HG02852 (cell line): ENCODE data around the gene TCEA2.

ENCODE experiments used
- ATAC-seq: cut with Tn5 transposase; IDR thresholded peaks from one replicate; pipeline ENCODE4 v1.9.1; 2021; ENCODE audit warnings: mild to moderate bottlenecking, moderate library complexity; ENCODE audit not compliant: unreplicated experiment

Gene TCEA2

DNA sequence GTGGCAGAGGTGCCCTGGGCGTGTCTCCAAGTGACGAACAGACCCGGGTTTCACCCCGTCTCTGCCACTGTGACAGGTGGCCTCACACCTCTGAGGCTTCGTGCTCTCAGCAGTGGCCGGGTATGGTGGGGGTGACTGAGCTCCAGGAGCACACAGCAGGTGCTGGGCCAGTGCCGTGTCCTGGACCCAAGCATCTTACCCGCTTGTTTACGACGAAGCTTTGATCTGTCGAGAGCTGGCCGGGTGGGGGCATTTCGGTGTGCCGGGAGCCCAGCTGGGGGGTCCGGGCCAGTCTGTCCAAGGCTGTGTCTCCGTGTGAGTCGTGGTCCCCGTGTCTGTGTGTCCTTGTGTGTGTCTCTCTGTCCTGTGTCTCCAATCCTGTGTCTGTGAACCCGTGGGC, 28.3 kb downstream of the TCEA2 start:
- no peak for ATAC-seq

DNA sequence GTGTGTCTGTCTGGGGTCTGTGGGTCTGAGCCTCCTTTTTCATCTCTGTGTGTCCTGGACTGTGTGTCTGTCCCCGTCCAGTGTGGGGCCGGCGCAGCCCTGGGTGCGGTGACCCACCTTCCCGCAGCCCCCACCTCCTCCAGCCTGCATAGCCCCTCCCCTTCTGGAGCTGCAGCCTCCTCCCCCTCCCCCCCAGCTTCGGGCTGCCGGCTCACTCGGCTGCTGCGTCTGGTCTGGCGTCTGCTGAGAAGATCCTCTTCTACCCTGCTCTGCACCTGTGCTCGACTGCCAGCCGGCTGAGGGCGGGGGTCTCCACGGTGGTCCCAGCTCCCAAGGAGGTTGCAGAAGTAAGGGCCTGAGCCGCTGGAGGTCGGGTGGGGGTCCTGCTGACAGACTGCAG, 28.8 kb downstream of the TCEA2 start:
- ATAC-seq, result no peak

DNA sequence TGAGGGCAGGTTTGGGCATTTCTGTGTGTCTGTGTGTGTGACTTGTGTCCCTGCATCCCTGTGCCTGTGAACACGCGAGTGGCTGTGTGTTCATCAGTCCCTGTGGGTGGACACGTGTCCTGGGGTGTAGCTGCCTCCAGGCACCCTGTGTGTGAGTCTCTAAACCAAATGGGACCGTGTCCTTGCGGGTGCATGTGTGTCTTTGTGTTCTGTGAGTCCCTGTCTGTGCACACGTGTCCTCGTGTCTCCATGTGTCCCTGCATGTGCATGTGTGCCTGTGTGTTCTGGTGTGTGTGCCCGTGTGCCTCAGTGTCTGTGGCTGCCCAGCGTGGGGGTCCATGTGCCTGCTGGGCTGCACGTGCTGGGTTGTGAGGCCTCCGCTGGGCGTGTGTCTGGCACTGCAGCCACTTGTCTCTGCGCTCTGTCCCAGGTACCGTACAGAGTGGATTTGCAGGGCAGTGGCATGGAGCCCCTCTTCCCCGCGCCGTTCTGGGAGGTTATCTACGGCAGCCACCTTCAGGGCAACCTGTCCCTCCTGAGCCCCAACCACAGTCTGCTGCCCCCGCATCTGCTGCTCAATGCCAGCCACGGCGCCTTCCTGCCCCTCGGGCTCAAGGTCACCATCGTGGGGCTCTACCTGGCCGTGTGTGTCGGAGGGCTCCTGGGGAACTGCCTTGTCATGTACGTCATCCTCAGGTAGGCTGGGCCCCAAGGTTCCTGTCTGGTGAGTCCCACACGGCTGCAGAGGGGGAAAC, 29.4 kb downstream of the TCEA2 start:
- no peak for ATAC-seq

DNA sequence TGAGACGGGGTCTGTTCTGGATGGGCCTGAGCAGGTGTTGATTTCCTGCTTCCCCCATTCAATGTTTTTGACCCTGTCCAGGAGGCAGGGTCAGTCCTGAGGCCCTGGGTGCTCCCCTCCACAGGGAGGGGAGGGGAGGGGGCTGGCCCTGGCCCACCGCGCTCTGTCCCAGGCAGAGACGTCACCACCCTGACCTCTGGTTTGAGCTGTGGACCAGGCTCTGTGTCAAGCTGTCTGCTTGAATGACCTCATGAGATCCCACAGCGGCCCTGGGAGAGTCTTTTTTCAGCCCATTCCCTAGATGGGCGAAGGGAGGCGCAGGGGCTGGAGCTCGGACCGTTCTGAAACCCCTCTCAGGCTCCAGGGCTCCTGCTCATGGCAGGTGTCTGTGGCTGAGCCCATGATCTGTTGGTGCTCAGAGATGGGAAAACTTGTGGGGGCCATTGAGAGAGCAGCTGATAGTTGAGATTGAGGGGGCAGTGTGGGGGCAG, 30.1 kb downstream of the TCEA2 start:
- no peak for ATAC-seq

DNA sequence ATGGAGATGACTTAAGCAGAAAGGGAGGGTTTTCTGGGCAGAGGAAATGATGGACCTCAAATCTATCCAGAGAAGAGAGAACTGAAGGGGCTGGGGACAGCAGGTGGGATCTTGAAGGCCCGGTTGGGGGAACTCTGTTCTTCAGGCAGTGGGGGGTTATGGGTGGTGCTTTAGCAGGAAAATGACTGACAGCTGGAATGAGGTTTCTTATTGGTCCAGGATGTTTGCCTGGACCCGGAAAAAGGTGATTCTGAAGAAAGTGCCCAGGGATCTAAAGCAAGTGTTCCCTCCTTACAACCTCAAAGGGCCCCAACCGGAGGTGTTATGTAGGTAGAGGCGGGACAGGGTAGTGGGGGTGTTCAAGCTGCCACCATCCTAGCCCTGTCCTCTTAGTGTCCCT, 32.5 kb downstream of the TCEA2 start:
- no peak for ATAC-seq

DNA sequence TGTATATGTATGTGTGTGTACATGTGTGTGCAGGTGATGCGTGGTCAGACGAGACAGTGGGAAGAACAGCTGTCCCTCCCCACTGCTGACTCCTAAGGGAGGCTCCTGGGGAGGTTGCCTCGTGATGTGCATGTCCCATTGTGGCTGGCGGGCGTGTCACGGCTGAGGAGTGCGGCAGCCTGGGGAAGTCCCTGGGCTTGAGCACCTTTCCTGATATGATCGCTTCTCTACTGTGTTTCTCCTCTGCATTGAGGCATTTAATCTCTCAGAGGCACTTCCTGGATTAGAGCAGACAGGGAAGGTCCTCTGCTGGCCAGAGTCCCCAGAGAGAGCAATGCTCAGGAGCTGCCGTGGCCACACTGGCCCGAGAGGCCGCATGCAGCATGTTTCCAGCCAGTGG, 32.9 kb downstream of the TCEA2 start:
- ATAC-seq, result no peak

DNA sequence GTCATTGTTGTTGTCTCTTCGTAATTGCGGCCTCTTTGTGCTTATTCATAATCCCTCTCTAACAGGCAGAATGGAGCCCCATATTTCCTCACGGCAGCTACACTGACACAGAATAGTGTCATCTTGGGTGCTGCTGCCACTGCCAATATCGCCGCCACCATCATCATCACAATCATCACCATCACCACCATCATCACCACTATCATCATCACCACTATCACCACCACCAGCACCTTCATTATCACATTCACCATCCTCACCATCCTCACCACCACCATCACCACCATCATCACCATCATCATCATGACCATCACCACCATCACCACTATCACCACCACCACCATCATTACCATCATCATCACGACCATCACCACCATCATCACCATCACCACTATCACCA, 33.5 kb downstream of the TCEA2 start:
- no peak for ATAC-seq

DNA sequence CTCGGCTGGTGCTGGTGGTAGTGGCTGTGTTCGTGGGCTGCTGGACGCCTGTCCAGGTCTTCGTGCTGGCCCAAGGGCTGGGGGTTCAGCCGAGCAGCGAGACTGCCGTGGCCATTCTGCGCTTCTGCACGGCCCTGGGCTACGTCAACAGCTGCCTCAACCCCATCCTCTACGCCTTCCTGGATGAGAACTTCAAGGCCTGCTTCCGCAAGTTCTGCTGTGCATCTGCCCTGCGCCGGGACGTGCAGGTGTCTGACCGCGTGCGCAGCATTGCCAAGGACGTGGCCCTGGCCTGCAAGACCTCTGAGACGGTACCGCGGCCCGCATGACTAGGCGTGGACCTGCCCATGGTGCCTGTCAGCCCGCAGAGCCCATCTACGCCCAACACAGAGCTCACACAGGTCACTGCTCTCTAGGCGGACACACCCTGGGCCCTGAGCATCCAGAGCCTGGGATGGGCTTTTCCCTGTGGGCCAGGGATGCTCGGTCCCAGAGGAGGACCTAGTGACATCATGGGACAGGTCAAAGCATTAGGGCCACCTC, 35.5 kb downstream of the TCEA2 start:
- no peak for ATAC-seq

DNA sequence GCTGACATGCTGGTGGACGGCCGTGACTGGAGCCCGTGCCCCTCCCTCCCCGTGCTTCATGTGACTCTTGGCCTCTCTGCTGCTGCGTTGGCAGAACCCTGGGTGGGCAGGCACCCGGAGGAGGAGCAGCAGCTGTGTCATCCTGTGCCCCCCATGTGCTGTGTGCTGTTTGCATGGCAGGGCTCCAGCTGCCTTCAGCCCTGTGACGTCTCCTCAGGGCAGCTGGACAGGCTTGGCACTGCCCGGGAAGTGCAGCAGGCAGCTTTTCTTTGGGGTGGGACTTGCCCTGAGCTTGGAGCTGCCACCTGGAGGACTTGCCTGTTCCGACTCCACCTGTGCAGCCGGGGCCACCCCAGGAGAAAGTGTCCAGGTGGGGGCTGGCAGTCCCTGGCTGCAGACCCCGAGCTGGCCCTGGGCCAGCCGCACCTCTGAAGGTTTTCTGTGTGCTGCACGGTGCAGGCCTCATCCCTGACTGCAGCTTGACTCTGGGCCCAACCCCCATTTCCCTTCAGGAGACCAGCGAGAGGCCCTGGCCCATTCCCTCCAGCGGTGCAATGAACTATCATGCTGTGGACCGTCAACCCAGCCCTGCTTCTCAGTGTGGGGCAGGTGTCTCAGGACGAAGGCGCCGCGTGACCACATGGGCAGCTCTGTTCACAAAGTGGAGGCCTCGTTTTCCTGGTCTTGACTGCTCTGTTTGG, 36.2 kb downstream of the TCEA2 start:
- ATAC-seq, result no peak

DNA sequence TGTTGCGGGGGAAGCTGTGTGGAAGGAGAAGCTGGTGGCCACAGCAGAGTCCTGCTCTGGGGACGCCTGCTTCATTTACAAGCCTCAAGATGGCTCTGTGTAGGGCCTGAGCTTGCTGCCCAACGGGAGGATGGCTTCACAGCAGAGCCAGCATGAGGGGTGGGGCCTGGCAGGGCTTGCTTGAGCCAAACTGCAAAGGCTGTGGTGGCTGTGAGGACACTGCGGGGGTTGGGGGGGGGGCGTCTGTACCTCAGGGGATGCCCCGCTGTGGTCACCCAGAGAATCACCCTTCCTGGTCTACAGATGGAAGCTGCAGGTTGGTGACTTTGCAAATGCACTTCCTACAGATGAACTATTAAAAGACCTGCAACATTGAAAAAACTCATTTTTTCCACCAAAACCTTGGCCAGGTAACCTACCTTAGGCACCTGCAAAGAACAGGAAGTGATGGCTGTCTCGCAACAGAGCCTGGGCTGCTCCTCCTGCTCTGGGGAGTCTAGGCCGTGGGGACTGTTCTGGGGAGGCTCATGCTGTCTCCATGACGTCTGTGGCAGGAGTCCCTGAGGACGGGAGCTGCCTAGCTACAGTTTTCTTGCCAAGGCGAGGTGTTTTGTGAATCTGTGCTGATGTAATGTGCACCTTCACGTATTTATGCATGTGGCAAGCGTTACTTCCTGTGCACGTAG, 37.0 kb downstream of the TCEA2 start:
- ATAC-seq, result no peak

DNA sequence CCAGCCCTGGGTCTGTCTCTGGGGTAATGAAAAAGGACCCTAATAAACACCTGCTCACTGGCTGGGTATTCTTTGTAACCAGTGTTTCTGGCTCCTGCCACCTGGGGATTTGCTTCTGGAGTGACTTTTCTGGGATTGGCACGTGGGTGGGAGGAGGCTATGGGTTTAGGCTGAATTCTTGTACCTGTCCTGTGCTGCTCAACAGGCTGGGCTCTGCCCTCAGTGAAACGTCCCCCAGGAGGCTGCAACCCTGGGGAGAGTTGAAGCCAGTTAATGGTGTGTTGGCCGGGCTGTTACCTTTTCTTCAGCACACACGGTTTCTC, 37.5 kb downstream of the TCEA2 start:
- no peak for ATAC-seq

DNA sequence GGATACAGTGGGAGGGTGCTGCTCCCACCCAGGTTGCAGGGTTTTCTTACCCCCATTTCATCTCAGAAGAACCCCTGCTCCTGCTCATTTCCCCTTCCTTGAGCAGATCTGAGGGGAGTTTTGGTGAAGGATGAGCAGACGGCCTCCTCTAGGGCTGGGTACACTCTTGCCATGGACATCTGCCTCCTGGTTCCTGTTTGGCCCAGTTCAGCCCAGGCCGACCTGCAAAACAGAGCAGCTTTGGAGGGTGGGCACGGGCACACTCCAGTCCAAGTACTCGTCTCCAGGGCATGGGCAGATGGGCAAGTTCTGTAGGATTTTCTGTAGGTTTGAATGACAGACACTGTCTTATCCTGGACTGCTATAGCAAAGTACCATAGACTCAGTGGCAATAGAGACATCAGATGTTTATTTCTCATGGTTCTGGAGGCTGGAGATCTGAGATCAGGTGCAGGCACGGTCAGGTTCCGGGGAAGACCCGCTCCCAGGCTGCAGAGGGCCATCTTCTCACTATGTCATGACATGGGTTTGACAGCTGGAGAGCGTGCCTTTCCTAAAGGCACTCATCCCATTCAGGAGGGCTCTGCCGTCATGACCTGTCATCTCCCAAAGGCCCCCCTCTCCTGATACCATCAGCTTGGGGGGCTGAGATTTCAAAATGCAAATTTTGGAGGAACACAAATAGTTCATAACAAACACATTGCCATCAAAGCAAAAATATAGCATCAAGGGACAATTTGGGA, 38.1 kb downstream of the TCEA2 start:
- no peak for ATAC-seq

DNA sequence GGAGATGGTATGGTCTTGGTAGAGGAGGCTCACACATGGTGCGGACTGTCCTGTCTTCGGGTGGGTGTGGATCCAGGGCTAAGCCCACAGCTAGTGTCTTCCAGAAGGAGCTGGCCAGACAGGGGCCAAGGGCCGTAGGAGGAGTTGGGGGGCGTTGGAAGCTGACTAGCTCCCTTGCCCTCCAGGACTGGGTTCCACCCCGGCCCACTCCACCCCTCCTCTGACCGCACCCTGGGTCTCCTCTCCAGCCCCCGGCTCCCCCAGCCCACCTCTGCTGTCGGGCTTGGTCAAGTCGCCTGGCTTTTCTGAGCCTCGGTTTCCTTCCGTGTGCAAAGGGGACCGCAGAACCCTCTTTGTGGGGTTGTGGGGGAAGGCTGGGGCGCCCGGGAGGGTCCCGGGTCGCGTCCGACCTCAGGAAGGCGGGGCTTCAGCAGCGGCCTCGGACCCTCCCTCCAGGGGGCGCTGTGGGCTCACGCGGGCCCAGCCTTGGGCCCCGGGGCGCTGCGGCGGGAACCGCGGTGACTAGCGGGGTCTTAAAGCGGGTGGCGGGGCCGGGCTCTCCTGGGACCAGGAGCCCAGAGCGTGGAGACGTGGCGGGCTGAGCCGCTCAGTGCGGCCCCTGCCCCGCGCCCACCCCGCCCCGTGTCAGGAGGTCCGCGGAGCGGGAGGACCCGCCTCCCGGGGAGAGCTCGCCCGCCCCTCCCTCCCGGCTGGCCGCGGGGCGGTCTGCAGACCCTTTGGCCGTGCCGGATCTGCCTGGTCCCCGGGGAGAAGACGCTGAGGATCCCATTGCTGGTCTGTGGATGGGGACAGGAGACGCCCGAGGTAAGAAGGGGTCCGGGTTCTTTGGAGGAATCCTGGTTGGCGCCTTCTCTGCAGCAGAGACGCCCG, 39.0 kb downstream of the TCEA2 start:
- ATAC-seq, result no peak

DNA sequence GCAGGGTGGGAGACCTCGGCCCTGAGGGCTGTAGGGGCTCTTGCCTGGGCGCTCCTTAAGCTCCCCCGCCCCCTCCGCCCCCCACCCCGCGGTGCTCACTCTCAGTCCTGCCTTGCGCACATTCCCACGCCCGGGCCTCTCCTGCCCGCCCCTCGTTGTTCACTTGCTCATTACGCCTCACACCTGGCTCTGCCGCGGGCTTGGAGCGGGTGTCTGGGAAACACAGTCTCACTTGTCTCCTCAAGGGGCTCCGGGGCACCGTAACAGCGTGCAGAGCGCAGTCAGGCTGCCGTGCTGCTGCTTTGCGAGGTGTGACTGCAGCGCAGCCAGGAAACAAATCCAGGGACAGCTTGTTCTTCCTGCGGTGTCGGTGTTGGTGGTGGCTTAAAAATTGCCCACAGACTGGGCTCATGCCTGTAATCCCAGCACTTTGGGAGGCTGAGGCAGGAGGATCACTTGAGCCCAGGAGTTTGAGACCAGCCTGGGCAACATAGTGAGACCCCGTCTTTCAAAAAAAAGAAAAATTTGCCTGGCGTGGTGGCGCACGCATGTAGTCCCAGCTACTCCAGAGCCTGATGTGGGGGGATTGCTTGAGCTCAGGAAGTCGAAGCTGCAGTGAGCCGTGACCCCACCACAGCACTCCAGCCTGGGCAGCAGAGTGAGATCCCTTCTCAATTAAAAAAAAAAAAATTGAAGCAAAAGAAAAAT, 39.8 kb downstream of the TCEA2 start:
- ATAC-seq, result no peak

DNA sequence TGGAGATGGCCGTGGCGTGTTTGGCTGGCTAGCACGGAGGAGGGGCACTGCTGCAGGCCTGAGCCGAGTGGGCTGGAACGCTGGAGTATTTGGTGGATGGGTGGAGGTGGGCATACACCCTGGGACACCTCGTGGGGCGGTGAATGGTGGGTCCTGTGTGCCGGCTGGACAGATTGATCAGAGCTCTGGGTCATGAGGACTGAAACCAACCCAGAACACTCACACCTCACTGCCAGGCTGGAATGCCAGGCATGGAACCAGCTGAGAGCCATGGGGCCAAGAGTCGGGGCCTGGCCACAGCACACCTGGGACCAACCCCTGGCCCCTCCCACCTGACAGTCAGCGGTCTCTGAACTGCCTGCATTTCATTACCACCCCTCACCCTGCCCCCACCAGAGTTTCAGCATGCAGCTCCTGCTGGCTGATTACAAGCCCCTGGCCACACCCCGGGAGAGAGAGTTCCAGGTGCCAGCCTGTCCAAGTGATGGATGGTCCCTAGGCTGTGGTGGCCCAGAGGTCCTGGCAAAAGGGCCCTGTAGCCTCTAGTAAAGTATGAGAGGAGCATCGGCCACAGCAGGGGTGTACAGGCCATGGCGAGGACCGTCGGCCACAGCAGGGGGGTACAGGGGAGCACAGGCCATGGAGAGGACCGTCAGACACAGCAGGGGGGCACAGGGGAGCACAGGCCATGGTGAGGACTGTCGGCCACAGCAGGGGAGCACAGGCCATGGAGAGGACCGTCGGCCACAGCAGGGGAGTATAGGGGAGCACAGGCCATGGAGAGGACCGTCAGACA, 41.1 kb downstream of the TCEA2 start:
- ATAC-seq, result no peak

DNA sequence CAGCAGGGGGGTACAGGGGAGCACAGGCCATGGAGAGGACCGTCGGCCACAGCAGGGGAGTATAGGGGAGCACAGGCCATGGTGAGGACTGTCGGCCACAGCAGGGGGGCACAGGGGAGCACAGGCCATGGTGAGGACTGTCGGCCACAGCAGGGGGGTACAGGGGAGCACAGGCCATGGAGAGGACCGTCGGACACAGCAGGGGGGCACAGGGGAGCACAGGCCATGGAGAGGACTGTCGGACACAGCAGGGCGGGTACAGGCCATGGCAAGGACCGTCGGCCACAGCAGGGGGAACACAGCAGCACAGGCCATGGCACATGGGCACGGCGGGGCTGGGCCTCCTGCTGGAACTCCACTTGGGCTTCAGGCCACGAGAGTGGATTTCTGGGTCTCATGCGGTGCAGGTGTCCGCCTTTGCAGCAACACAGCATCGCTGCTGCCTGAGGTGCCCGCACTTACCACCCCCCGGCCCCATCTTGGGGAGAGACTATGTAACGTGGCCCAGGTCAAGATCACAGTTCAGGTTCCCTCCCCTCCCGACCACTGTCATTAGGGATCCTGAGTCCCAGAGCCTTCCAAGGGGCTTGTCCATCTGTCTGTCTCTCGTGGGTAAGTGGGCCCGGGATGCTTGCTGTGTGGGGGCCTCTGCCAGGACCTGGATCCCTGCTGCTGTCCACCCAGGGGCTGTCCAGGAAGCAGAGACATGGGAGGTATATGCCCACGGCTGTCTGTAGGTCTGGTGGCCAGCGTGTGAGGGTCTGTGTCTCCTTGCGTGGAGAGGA, 41.9 kb downstream of the TCEA2 start:
- ATAC-seq, result no peak

DNA sequence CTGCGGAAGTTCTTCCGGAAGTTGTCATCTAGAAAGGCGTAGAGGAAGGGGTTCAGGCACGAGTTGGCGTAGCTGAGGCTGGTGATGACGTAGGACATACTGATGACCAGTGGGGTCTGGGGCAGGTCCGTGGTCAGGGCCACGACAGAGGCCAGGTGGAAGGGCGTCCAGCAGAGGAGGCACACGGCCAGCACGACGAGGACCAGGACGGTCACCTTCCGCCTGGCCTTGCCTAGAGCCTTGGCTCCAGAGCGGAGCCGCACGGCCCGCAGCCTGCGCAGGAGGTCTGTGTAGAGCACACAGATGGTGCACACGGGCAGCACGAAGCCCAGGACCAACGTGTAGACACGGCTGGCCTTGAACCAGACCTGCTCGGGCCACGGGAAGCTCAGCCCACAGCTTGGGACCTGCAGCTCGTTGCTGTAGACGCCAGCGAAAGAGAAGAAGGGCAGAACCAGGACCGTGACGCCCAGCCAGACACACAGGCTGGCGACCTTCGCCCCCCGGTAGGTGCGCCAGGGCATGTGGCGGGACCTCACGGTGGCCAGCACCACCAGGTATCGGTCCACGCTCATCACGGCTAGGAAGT, 42.9 kb downstream of the TCEA2 start:
- no peak for ATAC-seq
